SK-N-MC (cell line): ENCODE measurements around the gene CENPO.

ENCODE experiments used
- DNase-seq: peaks from one replicate; pipeline ENCODE4 v3.0.0-alpha.2; 2011; ENCODE audit warnings: low read depth, low spot score
- H3K27ac ChIP-seq: fragments of 200-600 bp; sonication (generic); 2 replicates; pipeline ENCODE4 v1.5.1; 2016; ENCODE audit warnings: mixed run types
- H3K36me3 ChIP-seq: fragments of 200-600 bp; sonication (generic); 2 replicates; pipeline ENCODE4 v1.6.1; 2017; ENCODE audit warnings: antibody characterized with exemption, low read length, mixed read lengths; ENCODE audit not compliant: insufficient read depth
- H3K4me3 ChIP-seq: fragments of 200-600 bp; sonication (generic); 2 replicates; pipeline ENCODE4 v1.5.1; 2016
- H3K9ac ChIP-seq: fragments of 200-600 bp; sonication (generic); 2 replicates; pipeline ENCODE4 v1.8.0; 2017; ENCODE audit warnings: mixed run types, mixed read lengths; ENCODE audit not compliant: insufficient read length
- H3K9me3 ChIP-seq: fragments of 200-600 bp; sonication (generic); 2 replicates; pipeline ENCODE4 v1.6.1; 2017; ENCODE audit warnings: low read depth, mild to moderate bottlenecking, antibody characterized with exemption, low read length, moderate library complexity, mixed read lengths
- EZH2 ChIP-seq: fragments of 200-600 bp; sonication (generic); IDR thresholded peaks from one replicate; pipeline ENCODE4 v1.6.1; 2017; ENCODE audit warnings: antibody characterized with exemption
- FOXP2 ChIP-seq: optimal IDR thresholded peaks from 2 replicates; pipeline ENCODE3; 2011; ENCODE audit warnings: mild to moderate bottlenecking, moderate library complexity; ENCODE audit not compliant: insufficient read depth; ENCODE audit errors: extremely low read length, control extremely low read depth
- POLR2AphosphoS5 ChIP-seq: IDR thresholded peaks from 2 replicates; pipeline ENCODE4 v1.6.1; 2012; ENCODE audit warnings: mild to moderate bottlenecking, low read depth, low read length, borderline replicate concordance

Gene CENPO, protein sequence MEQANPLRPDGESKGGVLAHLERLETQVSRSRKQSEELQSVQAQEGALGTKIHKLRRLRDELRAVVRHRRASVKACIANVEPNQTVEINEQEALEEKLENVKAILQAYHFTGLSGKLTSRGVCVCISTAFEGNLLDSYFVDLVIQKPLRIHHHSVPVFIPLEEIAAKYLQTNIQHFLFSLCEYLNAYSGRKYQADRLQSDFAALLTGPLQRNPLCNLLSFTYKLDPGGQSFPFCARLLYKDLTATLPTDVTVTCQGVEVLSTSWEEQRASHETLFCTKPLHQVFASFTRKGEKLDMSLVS

DNA sequence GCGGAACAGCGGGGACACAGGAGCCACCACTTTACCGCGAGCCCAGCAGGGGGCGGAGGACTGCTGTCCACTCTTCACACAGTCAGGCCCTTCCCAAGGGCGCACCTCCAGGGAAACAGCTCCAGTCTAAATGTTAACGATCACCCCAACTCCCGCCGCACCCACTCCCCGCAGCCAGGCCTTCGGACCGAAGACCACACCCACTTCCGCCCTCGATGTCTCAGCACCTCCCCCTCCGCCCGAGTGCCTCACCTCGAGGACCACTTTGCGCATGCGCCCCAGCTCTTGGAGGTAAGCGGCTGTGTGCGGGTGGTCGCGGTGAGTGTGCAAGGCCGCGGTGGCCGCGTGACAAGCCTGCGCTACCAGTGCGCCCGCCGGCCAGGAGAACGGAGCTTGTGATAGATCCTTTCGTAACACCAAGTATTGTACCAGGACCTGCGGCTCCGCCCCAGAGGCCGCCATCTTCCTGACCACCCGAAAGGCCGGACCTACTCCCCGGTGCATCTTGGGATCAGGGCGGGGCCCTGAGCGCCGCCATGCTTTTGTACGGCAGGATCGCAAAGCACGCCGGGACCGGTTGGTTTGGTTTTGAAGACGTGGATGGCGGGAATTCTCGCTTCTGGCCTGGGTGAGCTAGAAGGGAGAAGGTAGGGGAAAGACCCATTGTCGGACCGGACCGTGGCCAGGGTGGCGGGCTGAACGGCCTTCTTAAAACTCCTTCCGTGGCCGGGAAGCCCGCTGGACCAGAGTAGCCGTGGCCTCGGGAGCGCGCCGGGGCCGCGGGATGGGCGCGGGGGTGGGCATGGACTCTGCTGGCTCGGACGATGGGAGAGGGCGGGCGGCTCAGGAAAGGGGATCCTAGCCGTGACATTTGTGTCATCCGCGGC, at the start of gene CENPO, which contains the start of gene PTRHD1:
TSS of gene CENPO (plus strand) at position 552 of the 887 bp plus-strand sequence. CDS start 495 bp downstream, outside the sequence.
TSS of gene PTRHD1 (minus strand) at position 518 of the 887 bp plus-strand sequence. CDS start at position 504, 14 bp downstream.
- peak within 1 kb of the TSS; percentile 83 for H3K4me3 ChIP-seq
- H3K36me3 ChIP-seq: peaks cover 32% of the 10 kb centered on the region
- peak within 1 kb of the TSS; percentile 93 for H3K27ac ChIP-seq
- no peaks in the 10 kb centered on the region for H3K9me3 ChIP-seq
- H3K9ac ChIP-seq: peak within 1 kb of the TSS; percentile 91
- TF ChIP-seq FOXP2 (no peak), POLR2AphosphoS5 (peak; percentile 85), EZH2 (no peak)
- peak; percentile 68 for DNase-seq

DNA sequence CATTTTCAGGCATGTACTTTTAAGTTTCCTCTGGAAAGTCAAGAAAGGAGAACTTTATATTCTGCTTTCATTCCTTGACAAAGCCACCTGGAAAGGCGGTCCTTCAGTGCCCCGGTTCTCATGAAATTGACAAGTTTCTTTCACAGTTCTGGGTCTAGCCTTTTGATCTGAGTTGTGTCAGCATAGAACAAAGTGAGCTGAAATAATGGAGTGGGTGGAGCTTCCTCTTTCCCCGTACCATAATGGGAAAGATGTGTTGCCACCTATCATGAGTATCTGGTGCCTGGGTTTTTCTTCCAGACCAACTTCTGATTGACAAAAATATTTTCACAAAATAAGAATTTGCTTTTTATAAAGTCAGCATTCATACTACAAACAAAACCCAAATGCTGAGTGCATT, 49.3 kb upstream of the CENPO start:
- Histone ChIP-seq H3K4me3 (no peak overlapping the region), H3K9me3 (no peaks in the 10 kb centered on the region), H3K9ac (no peak overlapping the region), H3K27ac (no peak overlapping the region), H3K36me3 (no peaks in the 10 kb centered on the region)
- TF ChIP-seq EZH2 (no peak), POLR2AphosphoS5 (no peak), FOXP2 (no peak)
- no peak for DNase-seq

DNA sequence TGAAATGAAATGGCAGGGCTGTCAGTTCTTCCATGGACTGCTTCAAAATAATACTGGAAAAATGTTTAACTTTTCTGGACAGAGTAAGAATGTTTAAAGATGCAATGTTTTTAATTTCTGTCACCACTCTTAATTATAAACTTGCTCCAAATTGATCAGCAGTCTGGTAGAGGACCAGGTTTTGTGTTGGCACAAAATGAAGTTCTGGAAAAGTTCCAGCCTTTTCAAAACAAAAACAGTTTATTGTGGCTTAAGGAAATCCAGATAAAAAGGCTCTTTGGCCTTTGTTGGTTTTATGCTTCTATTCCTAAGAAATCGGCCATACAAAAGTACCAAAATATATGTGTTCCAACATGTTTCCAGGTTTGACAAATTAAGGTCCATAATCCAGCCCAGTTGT, 48.9 kb upstream of the CENPO start:
- Histone ChIP-seq H3K9ac (no peak overlapping the region), H3K4me3 (no peak overlapping the region), H3K9me3 (no peaks in the 10 kb centered on the region), H3K27ac (no peak overlapping the region), H3K36me3 (no peaks in the 10 kb centered on the region)
- TF ChIP-seq FOXP2 (no peak), EZH2 (no peak), POLR2AphosphoS5 (no peak)
- no peak for DNase-seq

DNA sequence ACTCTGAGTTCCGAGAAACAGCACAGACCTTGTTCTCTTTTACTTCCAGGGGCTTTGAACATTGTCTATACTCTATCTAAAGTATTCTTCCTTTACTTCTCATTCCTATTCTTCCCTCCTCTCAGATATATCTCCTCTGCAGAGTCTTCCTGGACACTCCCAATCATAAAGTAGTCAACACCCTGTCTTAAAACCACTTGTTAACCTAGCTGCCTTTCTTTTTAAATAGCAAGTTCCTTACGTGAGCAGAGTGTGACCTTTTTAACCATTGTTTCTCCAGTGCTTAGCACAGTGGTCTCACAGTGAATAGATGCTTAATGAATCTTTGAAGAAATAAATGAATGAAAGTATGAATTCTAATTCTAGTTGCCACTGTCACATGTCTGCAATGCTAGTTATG, 47.4 kb upstream of the CENPO start:
- Histone ChIP-seq H3K36me3 (no peaks in the 10 kb centered on the region), H3K27ac (no peak overlapping the region), H3K9ac (no peak overlapping the region), H3K9me3 (no peaks in the 10 kb centered on the region), H3K4me3 (no peak overlapping the region)
- DNase-seq: no peak
- TF ChIP-seq EZH2 (no peak), POLR2AphosphoS5 (no peak), FOXP2 (no peak)

DNA sequence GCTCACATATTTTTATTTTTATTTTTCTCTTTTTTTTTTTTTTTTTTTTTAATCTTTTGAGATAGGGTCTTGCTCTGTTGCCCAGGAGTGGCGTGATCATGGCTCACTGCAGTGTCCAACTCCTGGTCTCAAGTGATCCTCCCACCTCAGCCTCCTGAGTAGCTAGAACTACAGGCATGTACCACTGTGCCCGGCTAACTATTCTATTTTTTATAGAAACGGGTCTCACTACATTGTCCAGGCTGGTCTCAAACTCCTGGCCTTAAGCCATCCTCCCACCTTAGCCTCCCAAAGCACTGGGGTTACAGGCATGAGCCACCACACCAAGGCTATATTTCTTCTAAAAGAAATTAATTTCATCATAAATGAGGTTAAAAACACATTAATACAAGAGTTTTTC, 45.9 kb upstream of the CENPO start:
- Histone ChIP-seq H3K36me3 (no peaks in the 10 kb centered on the region), H3K9ac (no peak overlapping the region), H3K4me3 (no peak overlapping the region), H3K9me3 (no peaks in the 10 kb centered on the region), H3K27ac (no peak overlapping the region)
- DNase-seq: no peak
- no peak for TF ChIP-seq EZH2
- no peak for TF ChIP-seq POLR2AphosphoS5
- no peak for TF ChIP-seq FOXP2

DNA sequence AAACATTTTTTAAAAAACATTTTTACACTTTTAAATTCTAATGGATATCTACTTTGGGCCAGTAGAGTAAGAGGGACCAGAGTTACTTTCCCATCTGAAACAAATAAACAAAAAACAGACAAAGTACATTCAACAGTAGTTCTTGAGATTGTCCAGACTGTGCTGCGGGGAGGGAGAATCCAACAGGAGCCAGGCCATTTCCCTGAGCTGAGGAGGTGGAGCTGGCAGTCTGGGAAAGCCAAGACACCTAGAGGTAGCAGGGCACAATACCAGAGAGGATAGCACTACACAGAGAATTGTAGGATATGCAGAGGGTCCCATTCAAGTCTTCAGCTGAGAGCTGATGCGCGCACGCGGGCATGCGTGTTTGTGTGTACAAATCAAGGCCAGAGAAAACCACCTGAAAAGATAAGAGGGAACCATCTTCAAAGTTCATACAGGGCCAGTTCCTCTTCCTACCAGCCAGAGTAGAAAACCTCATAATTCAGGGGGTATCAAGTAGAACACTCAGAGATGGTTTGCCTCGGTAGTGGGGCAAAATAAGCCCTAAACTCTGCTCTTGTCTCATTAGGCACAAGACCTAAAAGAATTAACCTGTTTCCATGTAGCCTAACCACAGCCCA, 44.0 kb upstream of the CENPO start:
- no peak for TF ChIP-seq POLR2AphosphoS5
- Histone ChIP-seq H3K36me3 (no peaks in the 10 kb centered on the region), H3K9me3 (no peaks in the 10 kb centered on the region), H3K9ac (no peak overlapping the region), H3K4me3 (no peak overlapping the region), H3K27ac (no peak overlapping the region)
- DNase-seq: no peak

DNA sequence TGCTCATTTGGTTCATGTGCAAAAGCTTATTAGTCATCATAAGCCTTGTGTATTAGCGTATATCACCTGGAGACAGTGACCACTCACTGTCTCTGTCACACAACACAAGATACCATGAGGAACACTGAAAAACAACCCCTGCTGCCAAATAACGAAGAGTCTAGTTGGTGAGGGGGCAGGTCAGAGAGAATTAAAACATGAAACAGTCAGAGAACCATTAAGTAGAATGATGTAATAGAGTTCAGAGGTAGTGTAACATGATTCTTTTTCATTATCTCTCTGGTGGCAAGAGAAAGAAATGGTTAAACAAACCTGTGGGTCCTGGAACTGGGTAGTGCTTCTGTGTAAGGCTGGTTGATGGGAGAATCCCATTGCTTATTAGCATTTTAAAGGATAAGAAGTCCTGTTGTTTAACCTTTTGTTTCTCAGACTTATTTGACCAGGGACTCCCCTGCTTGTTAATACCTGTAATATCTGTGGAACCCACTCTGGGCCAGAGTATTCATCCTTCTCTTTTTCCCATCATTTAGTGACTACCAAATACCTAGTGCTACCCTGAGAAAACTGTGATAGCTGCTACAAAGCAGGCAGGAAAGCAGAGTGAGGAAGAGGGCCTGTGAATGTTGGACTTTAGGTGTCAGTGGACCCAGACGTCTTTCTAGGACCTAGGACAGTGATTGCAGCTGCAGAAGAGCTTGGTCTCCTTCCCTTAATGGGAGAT, 38.1 kb upstream of the CENPO start:
- no peak overlapping the region for H3K9ac ChIP-seq
- TF ChIP-seq EZH2 (no peak), POLR2AphosphoS5 (no peak), FOXP2 (no peak)
- no peak overlapping the region for H3K27ac ChIP-seq
- no peaks in the 10 kb centered on the region for H3K36me3 ChIP-seq
- no peak for DNase-seq
- H3K4me3 ChIP-seq: no peak overlapping the region
- H3K9me3 ChIP-seq: no peaks in the 10 kb centered on the region
